Colonic mucosa (tissue), 4 donors: Measurements from ENCODE around the gene LHFPL3. TPM values are rescaled to one million over a fixed set of nuclear protein-coding genes. Genes with fewer than 3 reads are reported as not detected.

Experiments
- DNase-seq: peaks from one replicate; pipeline ENCODE4 v3.0.0-alpha.2; 2020
- H3K27ac ChIP-seq: fragments of 200-600 bp; one replicate; pipeline ENCODE4 v1.8.0; 2021
- H3K27me3 ChIP-seq: fragments of 200-600 bp; one replicate; pipeline ENCODE4 v1.8.0; 2021
- H3K36me3 ChIP-seq: fragments of 200-600 bp; one replicate; pipeline ENCODE4 v1.8.0; 2021
- H3K4me1 ChIP-seq: fragments of 200-600 bp; one replicate; pipeline ENCODE4 v1.8.0; 2021; ENCODE audit warnings: mild to moderate bottlenecking
- H3K4me3 ChIP-seq: fragments of 200-600 bp; one replicate; pipeline ENCODE4 v1.8.0; 2021
- H3K9ac ChIP-seq, 2 donors: one replicate each; pipeline ENCODE4 v1.7.0; 2013; ENCODE audit warnings: control low read depth in 2 of 2, low read depth in 2 of 2, low read length in 2 of 2
- H3K9me3 ChIP-seq: fragments of 200-600 bp; one replicate; pipeline ENCODE4 v1.8.0; 2021
- intact Hi-C: fragments of 100-400 bp; cut with DNase I; formaldehyde crosslinking; loops from one replicate; pipeline ENCODE4 v1.14.1; 2022
- total RNA-seq, 2 donors: library from RNA; stranded (reverse); fragmentation: NEBNext Ultra II Directional in 1 of 2; extraction: Animal tissue kit (Norgen Biotek cat#: 25700) in 1 of 2; gene quantifications; one replicate each; pipeline ENCODE4 v1.2.1, GENCODE V29; 2021
- TF ChIP-seq, protein P1 (sequence below): fragments of 200-600 bp; IDR thresholded peaks from one replicate; pipeline ENCODE4 v1.8.0; 2022; ENCODE audit warnings: antibody characterized with exemption, mild to moderate bottlenecking
- donor health status: healthy.
- donor health status: DM: no; HTN: no; CAD: no.
- donor health status: DM: no; HTN: no; CAD: no.

The LHFPL3 gene
- total RNA-seq, 2 donors from 2014 or later, result 0.12 to 0.27 TPM

GRCh38 chr7:104497379-104497967 lies 169.1 kb downstream of the LHFPL3 start:
- Histone ChIP-seq H3K27ac (no peak overlapping the region), H3K4me3 (no peak overlapping the region), H3K36me3 (no peaks in the 10 kb centered on the region), H3K27me3 (no peaks in the 10 kb centered on the region), H3K9ac (no peak overlapping the region), H3K4me1 (no peaks in the 10 kb centered on the region), H3K9me3 (no peaks in the 10 kb centered on the region)
- TF ChIP-seq, protein P1, sequence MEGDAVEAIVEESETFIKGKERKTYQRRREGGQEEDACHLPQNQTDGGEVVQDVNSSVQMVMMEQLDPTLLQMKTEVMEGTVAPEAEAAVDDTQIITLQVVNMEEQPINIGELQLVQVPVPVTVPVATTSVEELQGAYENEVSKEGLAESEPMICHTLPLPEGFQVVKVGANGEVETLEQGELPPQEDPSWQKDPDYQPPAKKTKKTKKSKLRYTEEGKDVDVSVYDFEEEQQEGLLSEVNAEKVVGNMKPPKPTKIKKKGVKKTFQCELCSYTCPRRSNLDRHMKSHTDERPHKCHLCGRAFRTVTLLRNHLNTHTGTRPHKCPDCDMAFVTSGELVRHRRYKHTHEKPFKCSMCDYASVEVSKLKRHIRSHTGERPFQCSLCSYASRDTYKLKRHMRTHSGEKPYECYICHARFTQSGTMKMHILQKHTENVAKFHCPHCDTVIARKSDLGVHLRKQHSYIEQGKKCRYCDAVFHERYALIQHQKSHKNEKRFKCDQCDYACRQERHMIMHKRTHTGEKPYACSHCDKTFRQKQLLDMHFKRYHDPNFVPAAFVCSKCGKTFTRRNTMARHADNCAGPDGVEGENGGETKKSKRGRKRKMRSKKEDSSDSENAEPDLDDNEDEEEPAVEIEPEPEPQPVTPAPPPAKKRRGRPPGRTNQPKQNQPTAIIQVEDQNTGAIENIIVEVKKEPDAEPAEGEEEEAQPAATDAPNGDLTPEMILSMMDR, result no peak
- intact Hi-C loops, result no loop called here
- no peak for DNase-seq

GRCh38 chr7:104499975-104500374 lies 171.6 kb downstream of the LHFPL3 start:
- no peak for DNase-seq
- TF ChIP-seq, protein P1, result no peak
- no peaks in the 10 kb centered on the region for H3K36me3 ChIP-seq
- no peaks in the 10 kb centered on the region for H3K9me3 ChIP-seq
- no peak overlapping the region for H3K9ac ChIP-seq
- intact Hi-C loops, result no loop called here
- no peak overlapping the region for H3K4me3 ChIP-seq
- no peak overlapping the region for H3K27ac ChIP-seq
- no peaks in the 10 kb centered on the region for H3K27me3 ChIP-seq
- no peaks in the 10 kb centered on the region for H3K4me1 ChIP-seq

- Histone ChIP-seq H3K9me3 (no peaks in the 10 kb centered on the region), H3K9ac (no peak overlapping the region), H3K4me1 (no peaks in the 10 kb centered on the region), H3K27ac (no peak overlapping the region), H3K36me3 (no peaks in the 10 kb centered on the region), H3K4me3 (no peak overlapping the region), H3K27me3 (no peaks in the 10 kb centered on the region)
- no peak for DNase-seq
- TF ChIP-seq, protein P1, result no peak
- intact Hi-C loops, result no loop called here
Observed at GRCh38 chr7:104509874-104510273, 181.5 kb downstream of the LHFPL3 start.

DNA sequence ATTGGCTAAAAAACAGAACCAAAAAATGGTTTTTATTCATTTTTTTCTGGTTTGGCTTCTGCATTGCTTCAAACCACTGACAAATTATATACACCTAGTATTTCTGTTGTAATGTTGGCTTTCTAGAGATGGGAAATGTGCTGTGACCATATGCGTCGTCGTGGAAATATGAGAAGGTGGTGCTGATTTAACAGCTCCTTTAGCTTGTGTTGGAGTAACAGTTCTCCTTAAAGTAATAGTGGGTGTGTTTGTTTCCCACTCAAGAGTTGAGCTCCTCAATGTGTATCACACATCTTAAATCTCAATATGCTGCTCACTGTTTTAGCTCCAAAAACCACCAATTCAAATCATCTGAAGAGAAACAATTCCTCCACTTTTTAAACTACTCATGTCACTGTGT lies 196.4 kb downstream of the LHFPL3 start:
- TF ChIP-seq, protein P1, result no peak
- Histone ChIP-seq H3K9ac (no peak overlapping the region), H3K4me1 (no peaks in the 10 kb centered on the region), H3K4me3 (no peak overlapping the region), H3K36me3 (no peaks in the 10 kb centered on the region), H3K27ac (no peak overlapping the region), H3K9me3 (no peaks in the 10 kb centered on the region), H3K27me3 (no peaks in the 10 kb centered on the region)
- DNase-seq, result no peak
- intact Hi-C loops, result no loop called here

DNA sequence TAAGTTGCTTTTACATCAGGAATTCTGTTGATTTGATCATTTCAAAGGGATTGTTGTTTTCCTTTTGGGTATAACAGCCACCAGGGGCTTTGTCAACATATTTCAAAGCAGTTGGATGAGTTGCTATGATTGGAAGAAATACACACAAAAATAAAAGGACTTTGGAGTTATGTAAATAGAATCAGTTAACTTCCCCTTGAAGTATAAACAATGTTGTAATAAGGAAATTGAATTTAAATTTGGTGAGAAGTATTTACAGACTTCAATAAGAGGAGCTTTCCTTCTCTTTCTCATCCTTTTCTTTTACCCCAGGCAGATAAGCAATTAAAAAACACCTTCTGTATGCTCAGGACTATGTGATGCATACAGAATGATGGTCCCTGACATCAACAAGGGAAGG lies 199.7 kb downstream of the LHFPL3 start:
- no peaks in the 10 kb centered on the region for H3K27me3 ChIP-seq
- no peaks in the 10 kb centered on the region for H3K36me3 ChIP-seq
- TF ChIP-seq, protein P1, result no peak
- no peak overlapping the region for H3K27ac ChIP-seq
- H3K4me3 ChIP-seq, result no peak overlapping the region
- no peaks in the 10 kb centered on the region for H3K4me1 ChIP-seq
- no peak for DNase-seq
- H3K9ac ChIP-seq, result no peak overlapping the region
- H3K9me3 ChIP-seq, result no peaks in the 10 kb centered on the region
- intact Hi-C loops, result no loop called here
